HCT116 (cell line): ENCODE measurements around the gene FAAP100. TPM values are rescaled to one million over a fixed set of nuclear protein-coding genes. Genes with fewer than 3 reads are reported as not detected.

Source experiments
- ATAC-seq: fragments of 200-7000 bp; cut with Tn5 transposase; 2 replicates; pipeline ENCODE4 v1.9.1; 2020; ENCODE audit warnings: mild to moderate bottlenecking, moderate library complexity
- BruUV-seq: library from RNA; stranded (reverse); fragments of 400-500 nt; replicated peaks from 2 replicates; lab custom pipeline; 2021; lab: Mats Ljungman, UMichigan
- CTCF ChIA-PET: fragments of 300-600 bp; sonication (Branson Sonifier 250); formaldehyde crosslinking; loops from one replicate; lab custom pipeline; 2021; ENCODE audit warnings: antibody characterized with exemption; lab: Charles Lee
- POLR2A ChIA-PET: fragments of 300-600, 350-600 bp; sonication (Branson Sonifier 250); formaldehyde crosslinking; loops from one replicate; lab custom pipeline; 2021; ENCODE audit warnings: antibody characterized with exemption; lab: Charles Lee
- RAD21 ChIA-PET, 2 experiments: fragments of 300-600 bp; sonication (Branson Sonifier 250); formaldehyde crosslinking; loops; one replicate each; lab custom pipeline; 2023; ENCODE audit warnings: low total read pairs in 2 of 2; ENCODE audit not compliant: uncharacterized antibody in 2 of 2, unreplicated experiment in 2 of 2, low non-redundant PET in 1 of 2; lab: Charles Lee
- DNase-seq: peaks from one replicate; pipeline ENCODE4 v3.0.0-alpha.2; 2010; ENCODE audit warnings: low read depth, low spot score
- H2AFZ ChIP-seq: fragments of 200-600 bp; shearing (Covaris generic), sonication (generic); 2 replicates; pipeline ENCODE4 v1.6.1; 2017; ENCODE audit warnings: low read depth, mixed run types, mixed read lengths, antibody characterized with exemption, low read length; ENCODE audit not compliant: poor library complexity, severe bottlenecking
- H3K27ac ChIP-seq: 2 replicates; pipeline ENCODE4 v1.5.1; 2012; ENCODE audit warnings: low read depth, low read length
- H3K27me3 ChIP-seq: fragments of 200-600 bp; sonication (generic); 2 replicates; pipeline ENCODE4 v1.6.1; 2016; ENCODE audit warnings: mixed run types, low read length, mixed read lengths; ENCODE audit not compliant: insufficient read depth
- H3K36me3 ChIP-seq, 2 experiments: fragments of 200-500 bp in 1 of 2; fragments of 200-600 bp in 1 of 2; sonication (Bioruptor generic) in 1 of 2; sonication (generic) in 1 of 2; 2 replicates each; pipeline versions ENCODE4 v1.5.1 to v1.6.1; 2014 to 2016; ENCODE audit warnings: low read length in 2 of 2, inconsistent platforms in 1 of 2, mixed read lengths in 1 of 2, mixed run types in 1 of 2; ENCODE audit not compliant: insufficient read depth in 2 of 2, control insufficient read depth in 1 of 2
- H3K4me1 ChIP-seq, 2 experiments: fragments of 200-600 bp in 1 of 2; sonication (generic) in 1 of 2; 2 replicates each; pipeline versions ENCODE4 v1.5.1 to v1.6.1; 2012 to 2017; ENCODE audit warnings: low read length in 2 of 2, inconsistent platforms in 1 of 2, mild to moderate bottlenecking in 1 of 2, mixed read lengths in 1 of 2, mixed run types in 1 of 2, moderate library complexity in 1 of 2; ENCODE audit not compliant: insufficient read depth in 2 of 2, control insufficient read depth in 1 of 2
- H3K4me2 ChIP-seq: fragments of 200-600 bp; sonication (generic); 2 replicates; pipeline ENCODE4 v1.6.1; 2017; ENCODE audit warnings: mixed run types, low read length, mixed read lengths
- H3K4me3 ChIP-seq, 2 experiments: fragments of 200-600 bp in 1 of 2; sonication (generic) in 1 of 2; replicated peaks in 1 of 2; 2 replicates each; pipeline ENCODE4 v1.5.1; 2011 to 2016; ENCODE audit warnings: low read length in 2 of 2, control low read depth in 1 of 2, low read depth in 1 of 2, mild to moderate bottlenecking in 1 of 2, mixed read lengths in 1 of 2, mixed run types in 1 of 2
- H3K79me2 ChIP-seq: fragments of 200-600 bp; sonication (generic); 2 replicates; pipeline ENCODE4 v1.6.1; 2017; ENCODE audit warnings: mild to moderate bottlenecking, mixed run types, low read length, moderate library complexity, mixed read lengths; ENCODE audit not compliant: insufficient read depth
- H3K9ac ChIP-seq: fragments of 200-600 bp; sonication (generic); 2 replicates; pipeline ENCODE4 v1.6.1; 2016; ENCODE audit warnings: low read length, mixed read lengths
- H3K9me2 ChIP-seq: fragments of 200-600 bp; sonication (generic), shearing (Covaris generic); 2 replicates; pipeline ENCODE4 v1.6.1; 2017; ENCODE audit warnings: mixed run types, mild to moderate bottlenecking, moderate library complexity; ENCODE audit not compliant: insufficient read depth
- H3K9me3 ChIP-seq, 2 experiments: fragments of 200-500 bp in 1 of 2; fragments of 200-600 bp in 1 of 2; sonication (Bioruptor generic) in 1 of 2; sonication (generic) in 1 of 2; 2 replicates each; pipeline ENCODE4 v1.6.1; 2014 to 2017; ENCODE audit warnings: low read length in 2 of 2, mixed read lengths in 2 of 2, inconsistent platforms in 1 of 2, low read depth in 1 of 2, mild to moderate bottlenecking in 1 of 2, mixed run types in 1 of 2, moderate library complexity in 1 of 2; ENCODE audit not compliant: control insufficient read depth in 1 of 2, insufficient read depth in 1 of 2
- H4K20me1 ChIP-seq: fragments of 200-600 bp; sonication (generic), shearing (Covaris generic); 2 replicates; pipeline ENCODE4 v1.6.1; 2017; ENCODE audit warnings: mixed run types, mild to moderate bottlenecking, moderate library complexity; ENCODE audit not compliant: insufficient read depth
- CEBPB ChIP-seq: IDR thresholded peaks from 2 replicates; pipeline ENCODE4 v1.6.1; 2012; ENCODE audit warnings: low read depth
- CTCF ChIP-seq, 3 experiments: fragments of 200-600 bp in 1 of 3; sonication (generic) in 1 of 3; IDR thresholded peaks in 2 of 3; conservative IDR thresholded peaks in 1 of 3; 2 replicates each; pipeline ENCODE4 v1.5.1; 2012 to 2017; ENCODE audit warnings: low read depth in 2 of 3, low read length in 2 of 3, antibody characterized with exemption in 1 of 3, borderline replicate concordance in 1 of 3, control low read depth in 1 of 3, mild to moderate bottlenecking in 1 of 3, mixed read lengths in 1 of 3, mixed run types in 1 of 3, moderate library complexity in 1 of 3; ENCODE audit not compliant: insufficient read depth in 1 of 3
- EGR1 ChIP-seq: IDR thresholded peaks from 2 replicates; pipeline ENCODE4 v1.6.1; 2012; ENCODE audit warnings: low read depth
- ELF1 ChIP-seq: IDR thresholded peaks from 2 replicates; pipeline ENCODE4 v1.6.1; 2012; ENCODE audit warnings: low read depth, borderline replicate concordance
- EZH2 ChIP-seq: fragments of 200-600 bp; sonication (generic); IDR thresholded peaks from 2 replicates; pipeline ENCODE4 v1.6.1; 2017; ENCODE audit warnings: antibody characterized with exemption, mixed run types
- FOSL1 ChIP-seq: IDR thresholded peaks from 2 replicates; pipeline ENCODE4 v1.6.1; 2012; ENCODE audit warnings: low read depth
- JUND ChIP-seq: IDR thresholded peaks from 2 replicates; pipeline ENCODE4 v1.6.1; 2012
- MAX ChIP-seq: IDR thresholded peaks from 2 replicates; pipeline ENCODE4 v1.6.1; 2012
- POLR2A ChIP-seq: IDR thresholded peaks from 2 replicates; pipeline ENCODE4 v1.7.0; 2011; ENCODE audit warnings: borderline replicate concordance; ENCODE audit not compliant: insufficient read depth, insufficient read length; ENCODE audit errors: extremely low read depth
- POLR2AphosphoS5 ChIP-seq: IDR thresholded peaks from 2 replicates; pipeline ENCODE4 v1.6.1; 2011; ENCODE audit warnings: mild to moderate bottlenecking, low read depth, low read length, moderate library complexity
- RAD21 ChIP-seq: IDR thresholded peaks from 2 replicates; pipeline ENCODE4 v1.6.1; 2012; ENCODE audit warnings: low read depth, mild to moderate bottlenecking
- SP1 ChIP-seq: IDR thresholded peaks from 2 replicates; pipeline ENCODE4 v1.6.1; 2012; ENCODE audit warnings: low read depth
- SRF ChIP-seq: IDR thresholded peaks from 2 replicates; pipeline ENCODE4 v1.6.1; 2012; ENCODE audit warnings: low read depth
- TCF7L2 ChIP-seq: IDR thresholded peaks from 2 replicates; pipeline ENCODE4 v1.7.0; 2011; ENCODE audit warnings: borderline replicate concordance, inconsistent platforms; ENCODE audit not compliant: insufficient read depth, insufficient read length; ENCODE audit errors: extremely low read depth
- ZNF274 ChIP-seq: fragments of 200-500 bp; sonication (Bioruptor generic); IDR thresholded peaks from 2 replicates; pipeline ENCODE4 v1.6.1; 2014; ENCODE audit warnings: mild to moderate bottlenecking, low read depth, low read length, inconsistent platforms
- intact Hi-C: fragments of 100-400 bp; cut with micrococcal nuclease; formaldehyde crosslinking; loops from 2 replicates; pipeline ENCODE4 v1.10.0; 2022
- total RNA-seq: library from RNA; stranded (reverse); gene quantifications from one replicate; pipeline ENCODE4 v1.2.1, GENCODE V29; 2021; ENCODE audit not compliant: unreplicated experiment

The FAAP100 gene
- total RNA-seq, 1 experiment from 2014 or later = 53.4 TPM

GRCh38 chr17:81494626-81495377, 57.4 kb downstream of the FAAP100 start:
- intact Hi-C loops = no loop called here
- no peak overlapping the region for H3K9ac ChIP-seq
- no peak overlapping the region for H2AFZ ChIP-seq
- ChIA-PET CTCF (interaction anchor here (1.0 kb wide), 1 partner anchor 10 kb away, joined by 5 read pairs; no protein-coding TSS in a partner anchor), POLR2A (interaction anchor here (1.1 to 1.5 kb wide), 3 partner anchors 13 to 18 kb away, joined by 4 to 7 read pairs (median 4); partner anchors contain the start of gene ACTG1), RAD21 (no interaction called here)
- H3K4me3 ChIP-seq = peak overlapping the region in 1 of 2 experiments; percentile 1; a peak in 1 of 4 replicates
- no TSS peak for BruUV-seq
- H3K4me1 ChIP-seq = peaks cover 12 to 33% of the 10 kb centered on the region in 2 experiments
- H3K27me3 ChIP-seq = no peaks in the 10 kb centered on the region
- no peaks in the 10 kb centered on the region for H3K9me3 ChIP-seq
- TF ChIP-seq ELF1 = no peak
- TF ChIP-seq POLR2AphosphoS5 = peak; percentile 45; the same call in 1 of the 2 replicates
- TF ChIP-seq EGR1 = no peak
- no peak for TF ChIP-seq JUND
- TF ChIP-seq EZH2 = no peak
- no peak for TF ChIP-seq ZNF274
- TF ChIP-seq MAX = 0 out of 2 replicates have a peak, but pooled peaks have one; percentile 22
- TF ChIP-seq SRF = no peak
- TF ChIP-seq SP1 = no peak
- no peak for TF ChIP-seq CTCF (IDR thresholded peaks at IDR 0.05 in 2 of 3, conservative IDR thresholded peaks at IDR 0.05 in 1 of 3; ENCODE audit: borderline replicate concordance in 1 of 3, insufficient read depth in 1 of 3, low read depth in 2 of 3, low read length in 2 of 3)
- no peak for TF ChIP-seq RAD21
- peak; percentile 13 for TF ChIP-seq POLR2A
- no peak for TF ChIP-seq FOSL1
- no peak for TF ChIP-seq CEBPB
- TF ChIP-seq TCF7L2 = no peak
- no peaks in the 10 kb centered on the region for H3K79me2 ChIP-seq
- H3K9me2 ChIP-seq = no peaks in the 10 kb centered on the region
- H3K4me2 ChIP-seq = peak overlapping the region; percentile 39
- no peaks in the 10 kb centered on the region for H3K36me3 ChIP-seq
- no peaks in the 10 kb centered on the region for H4K20me1 ChIP-seq
- DNase-seq (no peak), ATAC-seq (peak; percentile 77)
- no peak overlapping the region for H3K27ac ChIP-seq
